Measurements from ENCODE around the gene CCDC15.

Gene CCDC15

DNA sequence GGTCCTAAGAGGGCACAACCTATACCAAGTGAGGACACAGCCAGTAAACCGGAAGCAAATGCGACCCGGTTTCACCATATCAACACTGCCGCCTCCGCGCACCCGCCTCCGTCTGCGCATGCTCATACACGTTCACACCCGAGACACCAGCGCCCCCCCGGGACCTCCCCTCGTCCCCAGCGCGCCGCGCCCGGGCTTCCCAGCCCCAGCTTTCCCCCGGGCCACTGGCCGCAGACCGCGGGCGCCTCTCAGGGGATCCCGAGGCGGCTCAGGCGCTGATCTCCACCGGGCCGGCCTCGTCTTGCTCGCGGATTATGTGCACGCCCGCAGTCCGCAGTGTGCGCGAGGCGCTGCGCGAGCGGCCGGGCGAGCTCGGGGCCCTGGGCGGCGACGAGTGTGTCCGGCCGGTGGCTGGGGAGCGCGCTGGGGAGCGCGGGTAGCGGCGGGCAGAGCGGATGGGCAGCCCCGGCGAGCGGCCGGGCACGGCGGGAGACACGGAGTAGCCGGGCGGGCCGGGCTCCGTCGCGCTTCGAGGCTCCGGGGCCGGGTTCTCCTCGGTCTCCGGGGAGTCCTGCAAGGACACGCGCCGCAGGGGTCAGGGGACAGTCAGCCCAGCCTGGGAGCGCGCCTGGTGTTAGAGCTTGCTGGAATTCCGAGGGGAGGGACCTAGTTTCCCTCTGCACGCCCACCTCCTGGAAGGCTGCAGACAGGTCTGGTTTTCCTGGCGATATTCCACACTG lies 33.0 kb upstream of the CCDC15 start:
- peak overlapping the region; percentile 79 for H3K4me2 ChIP-seq (ENCODE audit: low read length, poor library complexity, severe bottlenecking)
- peak overlapping the region; percentile 93 for H2BK15ac ChIP-seq (ENCODE audit: low read depth, poor library complexity, severe bottlenecking)
- H3K79me1 ChIP-seq (replicated peaks; ENCODE audit: low read length, poor library complexity, severe bottlenecking): no peaks in the 10 kb centered on the region
- H3K27me3 ChIP-seq (ENCODE audit: control insufficient read depth in 1 of 2, insufficient read depth in 1 of 2, low read length in 2 of 2): peaks cover 0 to 5% of the 10 kb centered on the region in 2 experiments
- H3K9ac ChIP-seq (ENCODE audit: low read length): peak overlapping the region; percentile 56
- no peaks in the 10 kb centered on the region for H3K36me3 ChIP-seq (ENCODE audit: control insufficient read depth in 1 of 2, insufficient read depth in 2 of 2, low read depth in 1 of 2, low read length in 2 of 2)
- H3K23ac ChIP-seq (ENCODE audit: low read length in 2 of 2): peak overlapping the region in 1 of 2 experiments; percentile 85
- H3K9me3 ChIP-seq (ENCODE audit: control insufficient read depth, low read length): no peaks in the 10 kb centered on the region
- peak overlapping the region; percentile 58 for H2AFZ ChIP-seq (ENCODE audit: low read depth, low read length)
- 2% methylated on average over 63 of the region's 82 CpGs for WGBS
- DNase-seq: peak; percentile 74
- H3K4me3 ChIP-seq (ENCODE audit: insufficient read depth in 1 of 2, low read depth in 1 of 2, low read length in 2 of 2): peak overlapping the region; percentile 64 to 65
- H2BK120ac ChIP-seq (ENCODE audit: low read depth, low read length): peak overlapping the region; percentile 78
- H2BK12ac ChIP-seq (ENCODE audit: low read length in 2 of 2): peak overlapping the region; percentile 8 to 15
- no peak overlapping the region for H2AK5ac ChIP-seq (ENCODE audit: low read length, severe bottlenecking)
- peaks cover 11% of the 10 kb centered on the region for H3K4me1 ChIP-seq (ENCODE audit: control insufficient read depth, insufficient read depth, low read depth, low read length)
- peak overlapping the region; percentile 94 for H4K8ac ChIP-seq (ENCODE audit: low read length)
- peak overlapping the region; percentile 41 to 83 for H3K4ac ChIP-seq (ENCODE audit: low read depth in 1 of 2, low read length in 2 of 2)
- H4K91ac ChIP-seq (ENCODE audit: low read length): peak overlapping the region; percentile 70
- peak overlapping the region; percentile 79 for H2BK5ac ChIP-seq (ENCODE audit: low read depth, low read length, poor library complexity, severe bottlenecking)
- peak overlapping the region; percentile 81 to 90 for H3K18ac ChIP-seq (ENCODE audit: low read depth in 1 of 2, low read length in 2 of 2)
- H3K14ac ChIP-seq (ENCODE audit: low read length in 2 of 2): peak overlapping the region in 1 of 2 experiments; percentile 79
- H3K27ac ChIP-seq (ENCODE audit: low read length, poor library complexity, severe bottlenecking): no peak overlapping the region

DNA sequence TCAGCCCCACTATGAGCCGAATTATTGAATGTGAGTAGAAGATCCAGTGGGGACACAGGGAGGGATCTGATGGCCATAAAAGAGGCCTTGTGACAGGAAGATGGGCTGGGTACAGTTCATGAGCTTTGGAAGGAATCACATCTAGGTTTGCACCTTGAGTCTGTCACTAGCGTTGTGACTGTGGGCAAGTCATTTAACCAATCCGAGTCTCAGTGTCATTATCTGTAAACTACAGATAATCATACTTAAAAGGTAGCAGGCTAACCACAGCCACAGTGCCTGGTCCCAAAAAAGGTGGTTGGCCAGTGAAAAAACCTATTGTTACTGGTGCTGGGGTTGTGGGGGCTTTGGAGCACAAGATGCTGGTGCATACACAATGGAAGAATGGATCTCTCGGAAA lies 31.2 kb upstream of the CCDC15 start:
- H3K27ac ChIP-seq (ENCODE audit: low read length, poor library complexity, severe bottlenecking): no peak overlapping the region

DNA sequence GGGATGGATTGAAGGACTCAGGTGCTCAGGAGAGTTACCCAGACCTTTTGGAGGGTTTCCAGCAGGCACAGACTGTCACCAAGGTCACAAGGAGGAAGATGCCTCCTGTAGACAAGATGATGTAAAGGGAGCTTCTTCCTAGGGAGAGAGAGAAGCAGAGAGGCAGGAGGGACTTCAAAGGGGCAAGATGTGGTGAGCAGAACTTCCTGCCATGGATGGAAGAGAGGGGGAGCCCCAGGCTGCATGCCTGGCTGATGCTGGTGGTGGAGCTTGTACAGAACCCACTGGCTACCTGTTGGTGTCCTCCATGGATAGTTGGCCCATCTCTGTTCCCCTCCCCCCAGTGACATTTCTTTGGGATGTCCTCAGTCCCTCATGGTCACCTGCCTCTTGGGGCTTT lies 30.7 kb upstream of the CCDC15 start:
- no peak overlapping the region for H4K91ac ChIP-seq (ENCODE audit: low read length)
- H3K4ac ChIP-seq (ENCODE audit: low read depth in 1 of 2, low read length in 2 of 2): no peak overlapping the region
- no peak overlapping the region for H2AK5ac ChIP-seq (ENCODE audit: low read length, severe bottlenecking)
- H2BK12ac ChIP-seq (ENCODE audit: low read length in 2 of 2): no peak overlapping the region
- H3K4me1 ChIP-seq (ENCODE audit: control insufficient read depth, insufficient read depth, low read depth, low read length): peaks cover 11% of the 10 kb centered on the region
- no peak overlapping the region for H2BK120ac ChIP-seq (ENCODE audit: low read depth, low read length)
- H3K9ac ChIP-seq (ENCODE audit: low read length): no peak overlapping the region
- H3K4me3 ChIP-seq (ENCODE audit: insufficient read depth in 1 of 2, low read depth in 1 of 2, low read length in 2 of 2): no peak overlapping the region
- no peak overlapping the region for H3K27ac ChIP-seq (ENCODE audit: low read length, poor library complexity, severe bottlenecking)
- no peaks in the 10 kb centered on the region for H3K79me1 ChIP-seq (replicated peaks; ENCODE audit: low read length, poor library complexity, severe bottlenecking)
- H2BK5ac ChIP-seq (ENCODE audit: low read depth, low read length, poor library complexity, severe bottlenecking): no peak overlapping the region
- no peaks in the 10 kb centered on the region for H3K9me3 ChIP-seq (ENCODE audit: control insufficient read depth, low read length)
- H3K4me2 ChIP-seq (ENCODE audit: low read length, poor library complexity, severe bottlenecking): no peak overlapping the region
- no peak overlapping the region for H4K8ac ChIP-seq (ENCODE audit: low read length)
- no peak overlapping the region for H2BK15ac ChIP-seq (ENCODE audit: low read depth, poor library complexity, severe bottlenecking)
- H3K14ac ChIP-seq (ENCODE audit: low read length in 2 of 2): peak overlapping the region in 1 of 2 experiments; percentile 26
- DNase-seq: no peak
- no peaks in the 10 kb centered on the region for H3K36me3 ChIP-seq (ENCODE audit: control insufficient read depth in 1 of 2, insufficient read depth in 2 of 2, low read depth in 1 of 2, low read length in 2 of 2)
- H2AFZ ChIP-seq (ENCODE audit: low read depth, low read length): no peak overlapping the region
- H3K27me3 ChIP-seq (ENCODE audit: control insufficient read depth in 1 of 2, insufficient read depth in 1 of 2, low read length in 2 of 2): peaks cover 0 to 5% of the 10 kb centered on the region in 2 experiments
- no peak overlapping the region for H3K23ac ChIP-seq (ENCODE audit: low read length in 2 of 2)
- no peak overlapping the region for H3K18ac ChIP-seq (ENCODE audit: low read depth in 1 of 2, low read length in 2 of 2)

More for the DNA sequence above, 31.2 kb upstream of the CCDC15 start:
- Histone ChIP-seq H3K23ac (ENCODE audit: low read length in 2 of 2) (no peak overlapping the region), H3K4me3 (ENCODE audit: insufficient read depth in 1 of 2, low read depth in 1 of 2, low read length in 2 of 2) (no peak overlapping the region), H3K4ac (ENCODE audit: low read depth in 1 of 2, low read length in 2 of 2) (no peak overlapping the region), H3K9me3 (ENCODE audit: control insufficient read depth, low read length) (no peaks in the 10 kb centered on the region), H3K79me1 (replicated peaks; ENCODE audit: low read length, poor library complexity, severe bottlenecking) (no peaks in the 10 kb centered on the region), H3K27me3 (ENCODE audit: control insufficient read depth in 1 of 2, insufficient read depth in 1 of 2, low read length in 2 of 2) (peaks cover 0 to 5% of the 10 kb centered on the region in 2 experiments), H3K36me3 (ENCODE audit: control insufficient read depth in 1 of 2, insufficient read depth in 2 of 2, low read depth in 1 of 2, low read length in 2 of 2) (no peaks in the 10 kb centered on the region), H2AK5ac (ENCODE audit: low read length, severe bottlenecking) (no peak overlapping the region), H4K91ac (ENCODE audit: low read length) (no peak overlapping the region), H2BK12ac (ENCODE audit: low read length in 2 of 2) (no peak overlapping the region), H2BK15ac (ENCODE audit: low read depth, poor library complexity, severe bottlenecking) (no peak overlapping the region), H3K9ac (ENCODE audit: low read length) (no peak overlapping the region), H3K4me2 (ENCODE audit: low read length, poor library complexity, severe bottlenecking) (no peak overlapping the region), H2BK120ac (ENCODE audit: low read depth, low read length) (no peak overlapping the region), H2AFZ (ENCODE audit: low read depth, low read length) (no peak overlapping the region), H2BK5ac (ENCODE audit: low read depth, low read length, poor library complexity, severe bottlenecking) (no peak overlapping the region), H3K4me1 (ENCODE audit: control insufficient read depth, insufficient read depth, low read depth, low read length) (peaks cover 11% of the 10 kb centered on the region), H4K8ac (ENCODE audit: low read length) (no peak overlapping the region), H3K14ac (ENCODE audit: low read length in 2 of 2) (no peak overlapping the region), H3K18ac (ENCODE audit: low read depth in 1 of 2, low read length in 2 of 2) (no peak overlapping the region)
- no peak for DNase-seq
- WGBS: over 99% methylated on average over 4 of the region's 4 CpGs

DNA sequence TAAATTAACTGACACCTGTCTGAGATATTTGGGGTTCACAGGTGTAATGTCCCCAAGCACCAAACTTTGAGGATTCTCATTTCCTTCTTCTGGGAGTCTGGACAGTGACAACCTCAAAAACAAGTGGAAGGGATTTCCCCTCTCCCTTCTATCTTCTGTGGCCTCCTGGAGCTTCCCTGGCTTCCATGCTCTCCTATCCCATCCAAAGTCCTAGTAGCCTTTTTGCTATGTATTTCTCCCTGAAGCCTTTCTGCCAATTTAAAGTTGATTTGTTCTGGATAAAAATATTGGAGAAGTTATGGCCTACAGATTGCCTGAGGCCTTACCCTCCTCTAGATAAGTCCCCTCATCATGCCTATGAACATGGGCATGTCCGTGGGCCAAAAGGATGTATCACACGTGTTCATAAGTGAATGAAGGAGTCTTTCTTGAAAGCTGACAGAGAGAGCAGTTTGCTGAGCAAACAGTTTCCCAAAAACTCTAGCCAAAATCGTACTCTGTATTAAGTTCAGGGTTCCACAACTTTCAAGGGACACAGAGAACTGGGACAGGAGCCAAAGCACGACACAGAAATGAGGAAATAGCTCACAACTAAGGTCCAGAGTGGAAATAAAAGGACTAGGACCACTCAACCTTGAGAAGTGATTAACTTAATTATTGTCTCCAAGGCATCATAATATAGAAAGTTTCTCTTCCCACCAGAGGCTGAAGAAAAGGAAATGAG lies 24.9 kb upstream of the CCDC15 start:
- no peak overlapping the region for H2BK5ac ChIP-seq (ENCODE audit: low read depth, low read length, poor library complexity, severe bottlenecking)
- no peak for DNase-seq
- H2AFZ ChIP-seq (ENCODE audit: low read depth, low read length): no peak overlapping the region
- no peak overlapping the region for H4K8ac ChIP-seq (ENCODE audit: low read length)
- H3K18ac ChIP-seq (ENCODE audit: low read depth in 1 of 2, low read length in 2 of 2): no peak overlapping the region
- H3K23ac ChIP-seq (ENCODE audit: low read length in 2 of 2): no peak overlapping the region
- no peak overlapping the region for H3K9ac ChIP-seq (ENCODE audit: low read length)
- no peaks in the 10 kb centered on the region for H3K27me3 ChIP-seq (ENCODE audit: control insufficient read depth in 1 of 2, insufficient read depth in 1 of 2, low read length in 2 of 2)
- no peak overlapping the region for H4K91ac ChIP-seq (ENCODE audit: low read length)
- no peaks in the 10 kb centered on the region for H3K9me3 ChIP-seq (ENCODE audit: control insufficient read depth, low read length)
- no peaks in the 10 kb centered on the region for H3K79me1 ChIP-seq (replicated peaks; ENCODE audit: low read length, poor library complexity, severe bottlenecking)
- WGBS: 59% methylated on average over 3 of the region's 4 CpGs
- H2BK12ac ChIP-seq (ENCODE audit: low read length in 2 of 2): no peak overlapping the region
- no peak overlapping the region for H2BK120ac ChIP-seq (ENCODE audit: low read depth, low read length)
- H3K4me1 ChIP-seq (ENCODE audit: control insufficient read depth, insufficient read depth, low read depth, low read length): no peaks in the 10 kb centered on the region
- H3K27ac ChIP-seq (ENCODE audit: low read length, poor library complexity, severe bottlenecking): no peak overlapping the region
- no peaks in the 10 kb centered on the region for H3K36me3 ChIP-seq (ENCODE audit: control insufficient read depth in 1 of 2, insufficient read depth in 2 of 2, low read depth in 1 of 2, low read length in 2 of 2)
- H2AK5ac ChIP-seq (ENCODE audit: low read length, severe bottlenecking): no peak overlapping the region
- no peak overlapping the region for H3K14ac ChIP-seq (ENCODE audit: low read length in 2 of 2)
- H3K4me2 ChIP-seq (ENCODE audit: low read length, poor library complexity, severe bottlenecking): no peak overlapping the region
- no peak overlapping the region for H3K4ac ChIP-seq (ENCODE audit: low read depth in 1 of 2, low read length in 2 of 2)
- H2BK15ac ChIP-seq (ENCODE audit: low read depth, poor library complexity, severe bottlenecking): no peak overlapping the region
- no peak overlapping the region for H3K4me3 ChIP-seq (ENCODE audit: insufficient read depth in 1 of 2, low read depth in 1 of 2, low read length in 2 of 2)
